ENCODE measurements around the gene FHOD1. TPM values are rescaled to one million over a fixed set of nuclear protein-coding genes. Genes with fewer than 3 reads are reported as not detected.

The FHOD1 gene
- total and polyA plus RNA-seq, 2 of the 4 experiments (the other 2 are of a cell fraction), result 13.8 to 64.0 TPM

DNA sequence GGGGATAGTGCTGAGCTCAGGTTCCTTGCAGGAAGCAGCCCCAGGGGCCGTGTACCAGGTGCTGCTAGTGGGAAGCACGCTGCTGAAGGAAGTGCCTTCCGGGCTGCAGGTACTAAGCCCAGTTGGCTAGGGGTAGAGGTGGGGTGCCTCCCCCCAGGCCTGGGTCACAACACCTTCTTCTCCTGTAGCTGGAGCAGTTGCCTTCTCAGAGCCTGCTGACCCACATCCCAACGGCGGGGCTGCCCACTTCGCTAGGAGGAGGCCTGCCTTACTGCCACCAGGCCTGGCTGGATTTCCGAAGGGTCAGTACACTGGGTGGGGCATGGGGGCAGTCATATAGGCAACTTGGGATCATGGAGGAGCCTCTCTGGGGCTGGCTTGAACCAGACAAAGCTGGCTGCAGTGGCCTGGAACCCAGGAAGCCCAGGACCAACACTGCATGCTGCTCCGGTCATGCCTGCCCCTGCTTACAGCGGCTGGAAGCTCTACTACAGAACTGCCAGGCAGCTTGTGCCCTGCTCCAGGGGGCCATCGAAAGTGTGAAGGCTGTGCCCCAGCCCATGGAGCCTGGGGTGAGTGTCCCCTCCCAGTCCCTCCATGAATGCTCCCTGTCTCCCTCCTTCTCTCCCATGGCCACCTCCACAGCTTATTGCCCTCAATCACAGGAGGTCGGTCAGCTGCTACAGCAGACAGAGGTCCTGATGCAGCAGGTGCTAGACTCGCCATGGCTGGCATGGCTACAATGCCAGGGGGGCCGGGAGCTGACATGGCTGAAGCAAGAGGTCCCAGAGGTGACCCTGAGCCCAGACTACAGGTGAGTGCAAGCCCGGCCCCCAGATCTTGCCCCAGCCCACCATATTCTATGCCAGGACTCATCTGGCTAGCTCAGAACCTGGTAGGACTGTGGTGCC lies 34.5 kb upstream of the FHOD1 start:
- no peak for TF ChIP-seq SMC3 (IDR thresholded peaks at IDR 0.05; ENCODE audit: low read depth, low read length)
- TF ChIP-seq BHLHE40 (IDR thresholded peaks at IDR 0.05; ENCODE audit: low read depth, low read length), result no peak
- no peak for TF ChIP-seq MAFK (IDR thresholded peaks at IDR 0.05; ENCODE audit: low read depth, low read length)
- TF ChIP-seq, protein P1, sequence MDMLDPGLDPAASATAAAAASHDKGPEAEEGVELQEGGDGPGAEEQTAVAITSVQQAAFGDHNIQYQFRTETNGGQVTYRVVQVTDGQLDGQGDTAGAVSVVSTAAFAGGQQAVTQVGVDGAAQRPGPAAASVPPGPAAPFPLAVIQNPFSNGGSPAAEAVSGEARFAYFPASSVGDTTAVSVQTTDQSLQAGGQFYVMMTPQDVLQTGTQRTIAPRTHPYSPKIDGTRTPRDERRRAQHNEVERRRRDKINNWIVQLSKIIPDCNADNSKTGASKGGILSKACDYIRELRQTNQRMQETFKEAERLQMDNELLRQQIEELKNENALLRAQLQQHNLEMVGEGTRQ (IDR thresholded peaks at IDR 0.05; ENCODE audit: low read depth, low read length), result no peak
- TF ChIP-seq NFE2L2 (IDR thresholded peaks at IDR 0.05; ENCODE audit: low read depth, low read length), result no peak
- TF ChIP-seq CEBPB (IDR thresholded peaks at IDR 0.05; ENCODE audit: low read depth, low read length), result no peak
- TF ChIP-seq, protein P2, sequence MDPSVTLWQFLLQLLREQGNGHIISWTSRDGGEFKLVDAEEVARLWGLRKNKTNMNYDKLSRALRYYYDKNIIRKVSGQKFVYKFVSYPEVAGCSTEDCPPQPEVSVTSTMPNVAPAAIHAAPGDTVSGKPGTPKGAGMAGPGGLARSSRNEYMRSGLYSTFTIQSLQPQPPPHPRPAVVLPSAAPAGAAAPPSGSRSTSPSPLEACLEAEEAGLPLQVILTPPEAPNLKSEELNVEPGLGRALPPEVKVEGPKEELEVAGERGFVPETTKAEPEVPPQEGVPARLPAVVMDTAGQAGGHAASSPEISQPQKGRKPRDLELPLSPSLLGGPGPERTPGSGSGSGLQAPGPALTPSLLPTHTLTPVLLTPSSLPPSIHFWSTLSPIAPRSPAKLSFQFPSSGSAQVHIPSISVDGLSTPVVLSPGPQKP (IDR thresholded peaks at IDR 0.05; ENCODE audit: borderline replicate concordance, low read depth, low read length), result no peak
- TF ChIP-seq CHD1 (IDR thresholded peaks at IDR 0.05; ENCODE audit: low read depth, low read length), result no peak
- TF ChIP-seq, protein P3, sequence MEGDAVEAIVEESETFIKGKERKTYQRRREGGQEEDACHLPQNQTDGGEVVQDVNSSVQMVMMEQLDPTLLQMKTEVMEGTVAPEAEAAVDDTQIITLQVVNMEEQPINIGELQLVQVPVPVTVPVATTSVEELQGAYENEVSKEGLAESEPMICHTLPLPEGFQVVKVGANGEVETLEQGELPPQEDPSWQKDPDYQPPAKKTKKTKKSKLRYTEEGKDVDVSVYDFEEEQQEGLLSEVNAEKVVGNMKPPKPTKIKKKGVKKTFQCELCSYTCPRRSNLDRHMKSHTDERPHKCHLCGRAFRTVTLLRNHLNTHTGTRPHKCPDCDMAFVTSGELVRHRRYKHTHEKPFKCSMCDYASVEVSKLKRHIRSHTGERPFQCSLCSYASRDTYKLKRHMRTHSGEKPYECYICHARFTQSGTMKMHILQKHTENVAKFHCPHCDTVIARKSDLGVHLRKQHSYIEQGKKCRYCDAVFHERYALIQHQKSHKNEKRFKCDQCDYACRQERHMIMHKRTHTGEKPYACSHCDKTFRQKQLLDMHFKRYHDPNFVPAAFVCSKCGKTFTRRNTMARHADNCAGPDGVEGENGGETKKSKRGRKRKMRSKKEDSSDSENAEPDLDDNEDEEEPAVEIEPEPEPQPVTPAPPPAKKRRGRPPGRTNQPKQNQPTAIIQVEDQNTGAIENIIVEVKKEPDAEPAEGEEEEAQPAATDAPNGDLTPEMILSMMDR (conservative IDR thresholded peaks at IDR 0.05; ENCODE audit: low read depth, low read length), result no peak
- no peak for TF ChIP-seq RFX5 (IDR thresholded peaks at IDR 0.05; ENCODE audit: low read depth, low read length)
- no peak for TF ChIP-seq POLR2A (IDR thresholded peaks at IDR 0.05; ENCODE audit: low read depth, low read length)
- no peak for TF ChIP-seq FOS (IDR thresholded peaks at IDR 0.05; ENCODE audit: low read depth, low read length)
- no peak for TF ChIP-seq RAD21 (IDR thresholded peaks at IDR 0.05; ENCODE audit: low read length)
- no peak for TF ChIP-seq MAZ (IDR thresholded peaks at IDR 0.05; ENCODE audit: borderline replicate concordance, low read depth, low read length)
- CTCF ChIA-PET, result no interaction called here

More for the DNA sequence above, 34.5 kb upstream of the FHOD1 start:
- H3K18ac ChIP-seq (ENCODE audit: low read depth, low read length), result no peak overlapping the region
- H2BK120ac ChIP-seq (ENCODE audit: low read depth, low read length), result no peak overlapping the region
- no peak overlapping the region for H2AFZ ChIP-seq (replicated peaks; ENCODE audit: low read length, poor library complexity)
- intact Hi-C loops (cut with micrococcal nuclease), result no loop called here
- no peaks in the 10 kb centered on the region for H3K27me3 ChIP-seq (ENCODE audit: control insufficient read depth, insufficient read depth, low read length)
- no peak overlapping the region for H2BK20ac ChIP-seq (ENCODE audit: low read depth, low read length)
- no peak overlapping the region for H2AK5ac ChIP-seq (ENCODE audit: low read depth, low read length)
- no peak overlapping the region for H4K91ac ChIP-seq (ENCODE audit: insufficient read depth, low read depth, low read length)
- H3K4me1 ChIP-seq (ENCODE audit: control insufficient read depth, insufficient read depth, low read length), result peaks cover 20% of the 10 kb centered on the region
- no peak for ATAC-seq (ENCODE audit: low read depth)
- DNase-seq, result no peak
- H3K9ac ChIP-seq (ENCODE audit: low read depth, low read length), result no peak overlapping the region
- H3K36me3 ChIP-seq (ENCODE audit: control insufficient read depth, insufficient read depth, low read length), result no peaks in the 10 kb centered on the region
- in situ Hi-C loops (cut with MboI; ENCODE audit: low sequenced_read_pairs), result no loop called here
- no peak overlapping the region for H2BK5ac ChIP-seq (ENCODE audit: low read depth, low read length, poor library complexity, severe bottlenecking)
- H3K23ac ChIP-seq (ENCODE audit: low read depth, low read length), result no peak overlapping the region
- no TSS peak for BruUV-seq (replicated peaks)
- H4K20me1 ChIP-seq (ENCODE audit: insufficient read depth, low read length), result 0 out of 2 replicates have a peak, but pooled peaks cover 4% of the 10 kb centered on the region
- no peak overlapping the region for H2AK9ac ChIP-seq (replicated peaks; ENCODE audit: low read depth, low read length, poor library complexity)
- H3K9me1 ChIP-seq (ENCODE audit: insufficient read depth, low read length), result peaks cover 22% of the 10 kb centered on the region
- H3K27ac ChIP-seq (ENCODE audit: insufficient read depth, low read length), result no peak overlapping the region
- H4K5ac ChIP-seq (ENCODE audit: low read depth, low read length), result no peak overlapping the region
- H4K8ac ChIP-seq (ENCODE audit: low read depth in 2 of 2, low read length in 2 of 2), result no peak overlapping the region
- dilution Hi-C loops (cut with HindIII; ENCODE audit: low sequenced_read_pairs, unreplicated experiment), result no loop called here
- 96% methylated on average over 4 of the region's 14 CpGs; no CpG with 5 or more reads in 1 of the 2 experiments for WGBS, 2 experiments (ENCODE audit: extremely low coverage in 2 of 2, insufficient read length in 1 of 2)
- no peaks in the 10 kb centered on the region for H3K9me3 ChIP-seq (ENCODE audit: control insufficient read depth, insufficient read depth, low read length)
- no peak overlapping the region for H3K4ac ChIP-seq (ENCODE audit: low read depth, low read length)
- H3K79me1 ChIP-seq (ENCODE audit: low read depth in 1 of 2, low read length in 2 of 2), result peaks cover 0 to 18% of the 10 kb centered on the region in 2 experiments; a peak in 3 of 4 replicates
- no peak overlapping the region for H2BK15ac ChIP-seq (ENCODE audit: low read depth, low read length)
- no peak overlapping the region for H3K4me2 ChIP-seq (ENCODE audit: low read depth, low read length)
- H3K56ac ChIP-seq (ENCODE audit: extremely low read depth, insufficient read depth, low read length), result no peak overlapping the region
- no peak overlapping the region for H3K14ac ChIP-seq (replicated peaks; ENCODE audit: low read depth, low read length)
- H3K4me3 ChIP-seq (ENCODE audit: insufficient read depth, low read depth, low read length), result no peak overlapping the region
- POLR2A ChIA-PET (ENCODE audit: unreplicated experiment), result no interaction called here
